Endothelial cell of umbilical vein (primary cell): ENCODE data around the gene SMIM14. TPM values are rescaled to one million over a fixed set of nuclear protein-coding genes. Genes with fewer than 3 reads are reported as not detected.

Experiments
- BruUV-seq: library from RNA; stranded (reverse); fragments of 400-500 nt; replicated peaks from 2 replicates; lab custom pipeline; 2021; lab: Mats Ljungman, UMichigan
- CTCF ChIA-PET: fragments of 300-600, 350-600 bp; sonication (Branson Sonifier 250); formaldehyde crosslinking; loops from one replicate; lab custom pipeline; 2021; ENCODE audit warnings: antibody characterized with exemption, inconsistent platforms; lab: Charles Lee
- POLR2A ChIA-PET: fragments of 300-600, 350-600 bp; sonication (Branson Sonifier 250); formaldehyde crosslinking; loops from one replicate; lab custom pipeline; 2021; ENCODE audit warnings: antibody characterized with exemption, inconsistent platforms; lab: Charles Lee
- DNase-seq: peaks from one replicate; pipeline ENCODE4 v3.0.0-alpha.2; 2011; ENCODE audit warnings: low read depth, low spot score
- FAIRE-seq: peaks from 2 replicates; lab custom pipeline; 2011; peaks lifted over from hg19 to GRCh38; lab: Jason Lieb, UNC
- H2AFZ ChIP-seq: 2 replicates; pipeline ENCODE4 v1.6.0; 2012; ENCODE audit warnings: low read depth, low read length, control low read depth, inconsistent platforms
- H3K27ac ChIP-seq: 2 replicates; pipeline ENCODE4 v1.5.1; 2011; ENCODE audit warnings: low read depth, mild to moderate bottlenecking, control low read depth, low read length, moderate library complexity; ENCODE audit not compliant: insufficient read depth
- H3K27me3 ChIP-seq, 2 experiments: 2 replicates each; pipeline versions ENCODE4 v1.6.0 to v1.6.1; 2011; ENCODE audit warnings: low read length in 2 of 2, mixed read lengths in 1 of 2; ENCODE audit not compliant: control insufficient read depth in 2 of 2, insufficient read depth in 2 of 2
- H3K36me3 ChIP-seq, 2 experiments: 2 replicates in 1 of 2; 3 replicates in 1 of 2; pipeline ENCODE4 v1.5.1; 2011; ENCODE audit warnings: low read length in 2 of 2, mild to moderate bottlenecking in 1 of 2, moderate library complexity in 1 of 2; ENCODE audit not compliant: control insufficient read depth in 2 of 2, insufficient read depth in 2 of 2; ENCODE audit errors: extremely low read depth in 1 of 2
- H3K4me1 ChIP-seq: 3 replicates; pipeline ENCODE4 v1.5.1; 2011; ENCODE audit warnings: mild to moderate bottlenecking, low read length; ENCODE audit not compliant: control insufficient read depth, insufficient read depth; ENCODE audit errors: extremely low read depth
- H3K4me2 ChIP-seq: 2 replicates; pipeline ENCODE4 v1.6.1; 2011; ENCODE audit warnings: low read length, control low read depth, mixed read lengths; ENCODE audit not compliant: insufficient read depth
- H3K4me3 ChIP-seq, 3 experiments: fragments of 200-600 bp in 1 of 3; sonication (generic), shearing (Covaris generic) in 1 of 3; replicated peaks in 1 of 3; 2 replicates each; pipeline ENCODE4 v1.5.1; 2011 to 2016; ENCODE audit warnings: control low read depth in 3 of 3, low read length in 3 of 3, mild to moderate bottlenecking in 2 of 3, inconsistent platforms in 1 of 3, low read depth in 1 of 3, moderate library complexity in 1 of 3; ENCODE audit not compliant: insufficient read depth in 1 of 3
- H3K79me2 ChIP-seq: 2 replicates; pipeline ENCODE4 v1.6.0; 2012; ENCODE audit warnings: low read length, inconsistent platforms; ENCODE audit not compliant: control insufficient read depth, insufficient read depth
- H3K9ac ChIP-seq: replicated peaks from 2 replicates; pipeline ENCODE3; 2011; ENCODE audit warnings: low read length, control low read depth; ENCODE audit not compliant: insufficient read depth; ENCODE audit errors: extremely low read depth
- H3K9me1 ChIP-seq: replicated peaks from 3 replicates; pipeline ENCODE4 v1.6.0; 2011; ENCODE audit warnings: mild to moderate bottlenecking, low read length; ENCODE audit not compliant: control insufficient read depth, insufficient read depth; ENCODE audit errors: extremely low read depth
- H3K9me3 ChIP-seq: replicated peaks from 2 replicates; pipeline ENCODE4 v1.5.1; 2012; ENCODE audit warnings: low read length, inconsistent platforms; ENCODE audit not compliant: control insufficient read depth, insufficient read depth
- H4K20me1 ChIP-seq: replicated peaks from 2 replicates; pipeline ENCODE3; 2011; ENCODE audit warnings: mild to moderate bottlenecking, low read length; ENCODE audit not compliant: control insufficient read depth, insufficient read depth; ENCODE audit errors: extremely low read depth
- CTCF ChIP-seq, 2 donors: IDR thresholded peaks; 1 replicate in 1 of 2; 2 replicates in 1 of 2; pipeline ENCODE4 v1.5.1; 2011; ENCODE audit warnings: low read length in 2 of 2, mild to moderate bottlenecking in 2 of 2, moderate library complexity in 2 of 2, control low read depth in 1 of 2, inconsistent platforms in 1 of 2, low read depth in 1 of 2; ENCODE audit not compliant: insufficient read depth in 1 of 2; ENCODE audit errors: extremely low read depth in 1 of 2
- EZH2 ChIP-seq: IDR thresholded peaks from 2 replicates; pipeline ENCODE4 v1.6.1; 2012; ENCODE audit warnings: borderline replicate concordance, low read depth, mild to moderate bottlenecking, moderate library complexity, low read length, inconsistent platforms; ENCODE audit not compliant: severe bottlenecking
- FOS ChIP-seq: IDR thresholded peaks from 2 replicates; pipeline ENCODE4 v1.6.1; 2011; ENCODE audit warnings: mild to moderate bottlenecking, low read length, moderate library complexity, borderline replicate concordance; ENCODE audit not compliant: insufficient read depth
- GATA2 ChIP-seq: IDR thresholded peaks from 2 replicates; pipeline ENCODE4 v1.7.0; 2011; ENCODE audit warnings: low read depth, mild to moderate bottlenecking, moderate library complexity, mixed read lengths, low read length; ENCODE audit not compliant: insufficient read length, insufficient read depth
- JUN ChIP-seq: IDR thresholded peaks from 2 replicates; pipeline ENCODE4 v1.6.1; 2011; ENCODE audit warnings: borderline replicate concordance, low read depth; ENCODE audit not compliant: insufficient read length, insufficient read depth
- MAX ChIP-seq: IDR thresholded peaks from 2 replicates; pipeline ENCODE4 v1.6.1; 2011; ENCODE audit not compliant: insufficient read depth, insufficient read length
- MYC ChIP-seq: IDR thresholded peaks from one replicate; pipeline ENCODE4 v1.6.1; 2011; ENCODE audit warnings: mild to moderate bottlenecking, low read depth, low read length
- POLR2A ChIP-seq: IDR thresholded peaks from 2 replicates; pipeline ENCODE4 v1.6.1; 2012; ENCODE audit warnings: low read depth, mild to moderate bottlenecking, control low read depth, low read length
- POLR2AphosphoS5 ChIP-seq: IDR thresholded peaks from 2 replicates; pipeline ENCODE4 v1.6.1; 2012; ENCODE audit warnings: low read depth, mild to moderate bottlenecking, control low read depth, low read length, moderate library complexity; ENCODE audit not compliant: insufficient read depth
- dilution Hi-C: fragments of 300-500 bp; cut with MboI; formaldehyde crosslinking; loops from one replicate; pipeline ENCODE4 v1.15.0; 2019; ENCODE audit warnings: low sequenced_read_pairs; ENCODE audit not compliant: extremely low pct_ligation_motif_present
- intact Hi-C: fragments of 100-400 bp; cut with micrococcal nuclease; formaldehyde crosslinking; loops from one replicate; pipeline ENCODE4 v1.10.0; 2022
- polyA plus RNA-seq, 4 experiments: library from polyadenylated mRNA; depleted of rRNA in 3 of 4; stranded (reverse) in 3 of 4; unstranded in 1 of 4; fragments of >200 nt; gene quantifications; 2 replicates each; pipeline versions ENCODE4 v1.2.1 to v1.2.3, GENCODE V29; 2011 to 2012; ENCODE audit warnings: missing spikeins in 1 of 4
- total RNA-seq: library from RNA; stranded (reverse); gene quantifications from 2 replicates; pipeline ENCODE4 v1.2.3, GENCODE V29; 2021

Gene SMIM14
- total and polyA plus RNA-seq, 2 donors (not counting 3 experiments of a cell fraction or from before 2014, with no cell fraction given): 12.3 to 15.4 TPM

GRCh38 chr4:39687014-39687413, 48.3 kb upstream of the SMIM14 start:
- no peak overlapping the region for H3K9ac ChIP-seq
- intact Hi-C loops: no loop called here
- no peaks in the 10 kb centered on the region for H3K79me2 ChIP-seq
- H3K27me3 ChIP-seq: peaks cover 0 to 3% of the 10 kb centered on the region in 2 experiments
- DNase-seq (no peak), FAIRE-seq (no peak)
- dilution Hi-C loops: no loop called here
- no peaks in the 10 kb centered on the region for H3K4me1 ChIP-seq
- no peak for TF ChIP-seq GATA2
- TF ChIP-seq JUN: no peak
- TF ChIP-seq FOS: no peak
- no peak for TF ChIP-seq POLR2AphosphoS5
- no peak for TF ChIP-seq CTCF (IDR thresholded peaks at IDR 0.05; ENCODE audit: extremely low read depth in 1 of 2, insufficient read depth in 1 of 2, low read depth in 1 of 2, low read length in 2 of 2)
- TF ChIP-seq MAX: no peak
- TF ChIP-seq EZH2: no peak
- TF ChIP-seq POLR2A: no peak
- TF ChIP-seq MYC: no peak
- no peaks in the 10 kb centered on the region for H3K9me1 ChIP-seq
- no peak overlapping the region for H3K4me3 ChIP-seq
- H2AFZ ChIP-seq: no peak overlapping the region
- CTCF ChIA-PET: no interaction called here
- H4K20me1 ChIP-seq: no peaks in the 10 kb centered on the region
- POLR2A ChIA-PET: no interaction called here
- H3K9me3 ChIP-seq: no peaks in the 10 kb centered on the region
- H3K27ac ChIP-seq: no peak overlapping the region
- no peaks in the 10 kb centered on the region for H3K36me3 ChIP-seq
- H3K4me2 ChIP-seq: no peak overlapping the region
- BruUV-seq: no TSS peak
